ENCODE data around the gene ZNF609. TPM values are rescaled to one million over a fixed set of nuclear protein-coding genes. Genes with fewer than 3 reads are reported as not detected.

Gene ZNF609
- total RNA-seq, 2 donors from 2014 or later, result 17.9 to 22.7 TPM

- intact Hi-C loops (cut with DNase I), result no loop called here
- Histone ChIP-seq H3K27ac (peak overlapping the region in 1 of 4 donors; percentile 26), H3K36me3 (replicated peaks in 1 of 2; ENCODE audit: insufficient read depth in 1 of 2, low read depth in 2 of 2) (no peaks in the 10 kb centered on the region), H3K27me3 (no peaks in the 10 kb centered on the region), H3K4me1 (peaks cover 3% of the 10 kb centered on the region), H3K4me3 (no peak overlapping the region), H3K9me3 (no peaks in the 10 kb centered on the region)
- 56 to 67% methylated on average over 1 of the region's 1 CpG for WGBS, 2 donors
- DNase-seq (no peak), ATAC-seq (no peak)
- TF ChIP-seq, protein P1, sequence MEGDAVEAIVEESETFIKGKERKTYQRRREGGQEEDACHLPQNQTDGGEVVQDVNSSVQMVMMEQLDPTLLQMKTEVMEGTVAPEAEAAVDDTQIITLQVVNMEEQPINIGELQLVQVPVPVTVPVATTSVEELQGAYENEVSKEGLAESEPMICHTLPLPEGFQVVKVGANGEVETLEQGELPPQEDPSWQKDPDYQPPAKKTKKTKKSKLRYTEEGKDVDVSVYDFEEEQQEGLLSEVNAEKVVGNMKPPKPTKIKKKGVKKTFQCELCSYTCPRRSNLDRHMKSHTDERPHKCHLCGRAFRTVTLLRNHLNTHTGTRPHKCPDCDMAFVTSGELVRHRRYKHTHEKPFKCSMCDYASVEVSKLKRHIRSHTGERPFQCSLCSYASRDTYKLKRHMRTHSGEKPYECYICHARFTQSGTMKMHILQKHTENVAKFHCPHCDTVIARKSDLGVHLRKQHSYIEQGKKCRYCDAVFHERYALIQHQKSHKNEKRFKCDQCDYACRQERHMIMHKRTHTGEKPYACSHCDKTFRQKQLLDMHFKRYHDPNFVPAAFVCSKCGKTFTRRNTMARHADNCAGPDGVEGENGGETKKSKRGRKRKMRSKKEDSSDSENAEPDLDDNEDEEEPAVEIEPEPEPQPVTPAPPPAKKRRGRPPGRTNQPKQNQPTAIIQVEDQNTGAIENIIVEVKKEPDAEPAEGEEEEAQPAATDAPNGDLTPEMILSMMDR (IDR thresholded peaks at IDR 0.05), result no peak
- no peak for TF ChIP-seq POLR2A (IDR thresholded peaks at IDR 0.05)
Observed at GRCh38 chr15:64665179-64665578, 204.8 kb downstream of the ZNF609 start.

- H3K27me3 ChIP-seq, result no peaks in the 10 kb centered on the region
- H3K9me3 ChIP-seq, result no peaks in the 10 kb centered on the region
- no peak overlapping the region for H3K4me3 ChIP-seq
- H3K36me3 ChIP-seq (replicated peaks in 1 of 2; ENCODE audit: insufficient read depth in 1 of 2, low read depth in 2 of 2), result no peaks in the 10 kb centered on the region
- no peak for TF ChIP-seq POLR2A (IDR thresholded peaks at IDR 0.05)
- TF ChIP-seq, protein P1 (IDR thresholded peaks at IDR 0.05), result no peak
- DNase-seq, result no peak
- 14 to 15% methylated on average over 1 of the region's 1 CpG for WGBS, 2 donors
- H3K27ac ChIP-seq, result no peak overlapping the region
- intact Hi-C loops (cut with DNase I), result no loop called here
- no peak for ATAC-seq
- H3K4me1 ChIP-seq, result peaks cover 3% of the 10 kb centered on the region
Observed at GRCh38 chr15:64667736-64668161, 207.4 kb downstream of the ZNF609 start.

DNA sequence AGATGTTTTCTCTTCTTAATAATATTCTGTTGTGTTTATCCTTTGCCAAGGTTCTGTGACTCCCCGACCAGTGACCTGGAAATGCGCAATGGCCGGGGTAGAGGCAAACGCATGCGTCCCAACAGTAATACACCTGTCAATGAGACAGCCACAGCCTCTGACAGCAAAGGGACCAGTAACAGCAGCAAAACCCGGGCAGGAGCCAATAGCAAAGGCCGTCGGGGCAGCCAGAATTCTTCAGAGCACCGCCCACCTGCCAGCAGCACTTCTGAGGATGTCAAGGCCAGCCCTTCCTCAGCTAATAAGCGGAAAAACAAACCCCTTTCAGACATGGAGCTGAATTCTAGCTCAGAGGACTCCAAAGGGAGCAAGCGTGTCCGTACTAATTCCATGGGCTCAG is 213.5 kb downstream of the ZNF609 start:
- Histone ChIP-seq H3K9me3 (no peaks in the 10 kb centered on the region), H3K36me3 (replicated peaks in 1 of 2; ENCODE audit: insufficient read depth in 1 of 2, low read depth in 2 of 2) (peaks cover 0 to 18% of the 10 kb centered on the region in 2 donors), H3K27ac (no peak overlapping the region), H3K27me3 (no peaks in the 10 kb centered on the region), H3K4me1 (no peaks in the 10 kb centered on the region), H3K4me3 (no peak overlapping the region)
- intact Hi-C loops (cut with DNase I), result no loop called here
- 81 to 85% methylated on average over 8 to 10 of the region's 12 CpGs for WGBS, 2 donors
- ATAC-seq (no peak), DNase-seq (no peak)
- no peak for TF ChIP-seq POLR2A (IDR thresholded peaks at IDR 0.05)
- TF ChIP-seq, protein P1 (IDR thresholded peaks at IDR 0.05), result no peak

- peaks cover 0 to 32% of the 10 kb centered on the region in 2 donors for H3K36me3 ChIP-seq (replicated peaks in 1 of 2; ENCODE audit: insufficient read depth in 1 of 2, low read depth in 2 of 2)
- DNase-seq, result no peak
Observed at GRCh38 chr15:64678126-64678819, 217.9 kb downstream of the ZNF609 start.

More at GRCh38 chr15:64678126-64678819, 217.9 kb downstream of the ZNF609 start:
- Histone ChIP-seq H3K4me1 (no peaks in the 10 kb centered on the region), H3K27me3 (no peaks in the 10 kb centered on the region), H3K27ac (no peak overlapping the region), H3K4me3 (no peak overlapping the region), H3K9me3 (no peaks in the 10 kb centered on the region)
- ATAC-seq, result no peak
- 82 to 83% methylated on average over 14 of the region's 14 CpGs for WGBS, 2 donors
- intact Hi-C loops (cut with DNase I), result no loop called here
- TF ChIP-seq, protein P1 (IDR thresholded peaks at IDR 0.05), result no peak
- TF ChIP-seq POLR2A (IDR thresholded peaks at IDR 0.05), result no peak

Data from body of pancreas (tissue), 4 donors.